ENCODE measurements around the gene ADAM19. TPM values are rescaled to one million over a fixed set of nuclear protein-coding genes. Genes with fewer than 3 reads are reported as not detected.
"Not testable (repeated sequence)": the region's sequence is repeated elsewhere in the genome, so short reads cannot be mapped to it uniquely, and the experiment has no call there.

The ADAM19 gene
- total RNA-seq, 1 donor from 2014 or later = 10.6 TPM

- ATAC-seq (no peak), DNase-seq (no peak)
- intact Hi-C loops (cut with DNase I) = no loop called here
- H3K4me3 ChIP-seq = no peak overlapping the region
- TF ChIP-seq CTCF (IDR thresholded peaks at IDR 0.05) = no peak
- H3K27ac ChIP-seq = peak overlapping the region; percentile 19
- peaks cover 39% of the 10 kb centered on the region for H3K36me3 ChIP-seq
- no peaks in the 10 kb centered on the region for H3K9me3 ChIP-seq
- H3K27me3 ChIP-seq = no peaks in the 10 kb centered on the region
- H3K4me1 ChIP-seq = no peaks in the 10 kb centered on the region
Observed at GRCh38 chr5:157485340-157485739, 90.2 kb downstream of the ADAM19 start.

GRCh38 chr5:157484768-157485167, 90.8 kb downstream of the ADAM19 start:
- ATAC-seq (peak; percentile 74), DNase-seq (peak; percentile 65)
- Histone ChIP-seq H3K36me3 (peaks cover 44% of the 10 kb centered on the region), H3K27ac (no peak overlapping the region), H3K4me3 (no peak overlapping the region), H3K4me1 (peaks cover 2% of the 10 kb centered on the region), H3K27me3 (no peaks in the 10 kb centered on the region), H3K9me3 (no peaks in the 10 kb centered on the region)
- intact Hi-C loops (cut with DNase I) = no loop called here
- TF ChIP-seq CTCF (IDR thresholded peaks at IDR 0.05) = no peak

DNA sequence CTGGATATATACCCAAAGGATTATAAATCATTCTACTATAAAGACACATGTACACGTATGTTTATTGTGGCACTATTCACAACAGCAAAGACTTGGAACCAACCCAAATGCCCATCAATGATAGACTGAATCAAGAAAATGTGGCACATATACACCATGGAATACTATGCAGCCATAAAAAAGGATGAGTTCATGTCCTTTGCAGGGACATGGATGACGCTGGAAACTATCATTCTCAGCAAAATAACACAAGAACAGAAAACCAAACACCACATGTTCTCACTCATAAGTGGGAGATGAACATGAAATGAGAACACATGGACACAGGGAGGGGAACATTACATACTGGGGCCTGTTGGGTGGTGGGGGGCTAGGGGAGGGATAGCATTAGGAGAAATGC, 92.9 kb downstream of the ADAM19 start:
- H3K27ac ChIP-seq; ATAC-seq; H3K27me3 ChIP-seq; DNase-seq; intact Hi-C loops (cut with DNase I); H3K4me1 ChIP-seq; H3K9me3 ChIP-seq; H3K4me3 ChIP-seq: not testable (repeated sequence)
- peaks cover 28% of the 10 kb centered on the region for H3K36me3 ChIP-seq

- intact Hi-C loops (cut with DNase I) = no loop called here
- peaks cover 24% of the 10 kb centered on the region for H3K36me3 ChIP-seq
- H3K27ac ChIP-seq = no peak overlapping the region
Observed at GRCh38 chr5:157481666-157482065, 93.9 kb downstream of the ADAM19 start.

DNA sequence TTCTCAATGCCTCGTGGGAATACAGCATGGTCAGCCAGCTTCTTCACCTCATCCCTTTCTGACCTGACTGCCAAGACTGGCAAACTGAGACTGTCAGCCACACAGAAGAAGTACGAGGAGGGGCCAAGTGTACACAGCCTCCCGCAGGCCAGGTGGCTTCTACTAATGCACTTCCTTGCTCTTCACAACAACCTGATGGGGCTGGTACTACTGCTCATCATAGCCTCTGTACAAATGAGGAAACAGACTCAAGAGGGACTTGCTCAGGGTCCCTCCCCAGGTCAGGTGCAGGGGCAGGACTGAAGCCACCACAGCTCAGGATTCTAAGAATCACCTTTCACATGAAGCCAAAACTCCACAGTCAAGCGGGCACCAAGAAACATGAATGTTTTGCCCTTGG, 94.3 kb downstream of the ADAM19 start:
- DNase-seq (no peak), ATAC-seq (no peak)
- no peak for TF ChIP-seq CTCF (IDR thresholded peaks at IDR 0.05)
- no peak overlapping the region for H3K27ac ChIP-seq
- no peaks in the 10 kb centered on the region for H3K27me3 ChIP-seq
- intact Hi-C loops (cut with DNase I) = no loop called here
- no peaks in the 10 kb centered on the region for H3K9me3 ChIP-seq
- H3K36me3 ChIP-seq = peaks cover 24% of the 10 kb centered on the region
- no peak overlapping the region for H3K4me3 ChIP-seq
- peaks cover 6% of the 10 kb centered on the region for H3K4me1 ChIP-seq

More at GRCh38 chr5:157481666-157482065, 93.9 kb downstream of the ADAM19 start:
- H3K9me3 ChIP-seq = no peaks in the 10 kb centered on the region
- DNase-seq = no peak
- H3K27me3 ChIP-seq = no peaks in the 10 kb centered on the region
- peaks cover 6% of the 10 kb centered on the region for H3K4me1 ChIP-seq
- no peak for ATAC-seq
- TF ChIP-seq CTCF (IDR thresholded peaks at IDR 0.05) = no peak
- no peak overlapping the region for H3K4me3 ChIP-seq

GRCh38 chr5:157479612-157480510, 95.7 kb downstream of the ADAM19 start:
- H3K4me1 ChIP-seq = peaks cover 6% of the 10 kb centered on the region
- peaks cover 24% of the 10 kb centered on the region for H3K36me3 ChIP-seq
- no peaks in the 10 kb centered on the region for H3K9me3 ChIP-seq
- intact Hi-C loops (cut with DNase I) = no loop called here
- no peak for TF ChIP-seq CTCF (IDR thresholded peaks at IDR 0.05)
- no peak overlapping the region for H3K4me3 ChIP-seq
- DNase-seq (no peak), ATAC-seq (no peak)
- H3K27me3 ChIP-seq = no peaks in the 10 kb centered on the region
- H3K27ac ChIP-seq = no peak overlapping the region

Data from upper lobe of right lung (tissue), 1 donor.